GM12878 (cell line): ENCODE measurements around the gene SRI.

ENCODE experiments used
- BCL3 ChIP-seq: IDR thresholded peaks from 2 replicates; pipeline ENCODE4 v1.6.1; 2011; ENCODE audit warnings: borderline replicate concordance, low read depth, mild to moderate bottlenecking, moderate library complexity, low read length; ENCODE audit not compliant: insufficient read depth, poor library complexity, severe bottlenecking
- BCLAF1 ChIP-seq: fragments of 450-650 bp; IDR thresholded peaks from 2 replicates; pipeline ENCODE4 v1.6.1; 2017; ENCODE audit warnings: antibody characterized with exemption, mild to moderate bottlenecking, moderate library complexity
- CTCF ChIP-seq, 3 experiments: IDR thresholded peaks in 2 of 3; conservative IDR thresholded peaks in 1 of 3; 2 replicates each; pipeline ENCODE4 v1.5.1; 2011; ENCODE audit warnings: low read depth in 3 of 3, low read length in 3 of 3, mild to moderate bottlenecking in 3 of 3, control low read depth in 2 of 3, moderate library complexity in 2 of 3, inconsistent platforms in 1 of 3, mixed read lengths in 1 of 3; ENCODE audit not compliant: control insufficient read depth in 2 of 3, insufficient read depth in 1 of 3; ENCODE audit errors: extremely low read depth in 1 of 3
- CUX1 ChIP-seq: IDR thresholded peaks from 2 replicates; pipeline ENCODE4 v1.6.1; 2012; ENCODE audit warnings: improper control_type of control experiment, low read depth, low read length; ENCODE audit not compliant: insufficient replicate concordance
- ESRRA ChIP-seq: IDR thresholded peaks from 2 replicates; pipeline ENCODE4 v1.6.1; 2012; ENCODE audit warnings: mild to moderate bottlenecking, low read length, improper control_type of control experiment
- HSF1 ChIP-seq: fragments of 150-350 bp; IDR thresholded peaks from 2 replicates; pipeline ENCODE4 v1.6.1; 2014; ENCODE audit warnings: mild to moderate bottlenecking, low read depth, low read length
- KLF5 ChIP-seq: fragments of 450-650 bp; IDR thresholded peaks from 2 replicates; pipeline ENCODE4 v1.6.1; 2014; ENCODE audit warnings: mild to moderate bottlenecking; ENCODE audit not compliant: partially characterized antibody
- NR2C2 ChIP-seq: IDR thresholded peaks from 2 replicates; pipeline ENCODE4 v1.6.1; 2011; ENCODE audit warnings: borderline replicate concordance, low read depth; ENCODE audit not compliant: control insufficient read depth, insufficient read length
- NRF1 ChIP-seq: conservative IDR thresholded peaks from 2 replicates; pipeline ENCODE4 v1.6.1; 2011; ENCODE audit warnings: mild to moderate bottlenecking, low read depth, low read length, improper control_type of control experiment
- PAX5 ChIP-seq: IDR thresholded peaks from 2 replicates; pipeline ENCODE4 v1.6.1; 2011; ENCODE audit warnings: low read depth, low read length, borderline replicate concordance
- POLR2A ChIP-seq: IDR thresholded peaks from 2 replicates; pipeline ENCODE4 v1.6.1; 2011; ENCODE audit warnings: low read depth, mild to moderate bottlenecking, low read length
- POLR2AphosphoS5 ChIP-seq: IDR thresholded peaks from 2 replicates; pipeline ENCODE4 v1.6.1; 2011; ENCODE audit warnings: mild to moderate bottlenecking, low read length, inconsistent platforms

- TF ChIP-seq HSF1 (no peak), POLR2AphosphoS5 (no peak), NRF1 (no peak), CTCF (IDR thresholded peaks at IDR 0.05 in 2 of 3, conservative IDR thresholded peaks at IDR 0.05 in 1 of 3; ENCODE audit: control insufficient read depth in 2 of 3, extremely low read depth in 1 of 3, insufficient read depth in 1 of 3, low read depth in 3 of 3, low read length in 3 of 3) (no peak), NR2C2 (no peak), BCLAF1 (no peak), PAX5 (no peak), ESRRA (no peak), BCL3 (no peak), KLF5 (no peak), POLR2A (no peak), CUX1 (no peak)
These were observed 4.9 kb upstream of the SRI start for GRCh38 chr7:88224601-88225275.
